Measurements from ENCODE around the gene GPR146. TPM values are rescaled to one million over a fixed set of nuclear protein-coding genes. Genes with fewer than 3 reads are reported as not detected.
A peak's percentile ranks its signal among the peaks of the same experiment; 100 is the strongest.
"Not testable (repeated sequence)": the region's sequence is repeated elsewhere in the genome, so short reads cannot be mapped to it uniquely, and the experiment has no call there.

Gene GPR146, protein sequence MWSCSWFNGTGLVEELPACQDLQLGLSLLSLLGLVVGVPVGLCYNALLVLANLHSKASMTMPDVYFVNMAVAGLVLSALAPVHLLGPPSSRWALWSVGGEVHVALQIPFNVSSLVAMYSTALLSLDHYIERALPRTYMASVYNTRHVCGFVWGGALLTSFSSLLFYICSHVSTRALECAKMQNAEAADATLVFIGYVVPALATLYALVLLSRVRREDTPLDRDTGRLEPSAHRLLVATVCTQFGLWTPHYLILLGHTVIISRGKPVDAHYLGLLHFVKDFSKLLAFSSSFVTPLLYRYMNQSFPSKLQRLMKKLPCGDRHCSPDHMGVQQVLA
- total RNA-seq = 1 to 10 TPM in 7 of 8 experiments, under 1 TPM in 1; 1.00 to 4.6 (median 1.4) TPM

DNA sequence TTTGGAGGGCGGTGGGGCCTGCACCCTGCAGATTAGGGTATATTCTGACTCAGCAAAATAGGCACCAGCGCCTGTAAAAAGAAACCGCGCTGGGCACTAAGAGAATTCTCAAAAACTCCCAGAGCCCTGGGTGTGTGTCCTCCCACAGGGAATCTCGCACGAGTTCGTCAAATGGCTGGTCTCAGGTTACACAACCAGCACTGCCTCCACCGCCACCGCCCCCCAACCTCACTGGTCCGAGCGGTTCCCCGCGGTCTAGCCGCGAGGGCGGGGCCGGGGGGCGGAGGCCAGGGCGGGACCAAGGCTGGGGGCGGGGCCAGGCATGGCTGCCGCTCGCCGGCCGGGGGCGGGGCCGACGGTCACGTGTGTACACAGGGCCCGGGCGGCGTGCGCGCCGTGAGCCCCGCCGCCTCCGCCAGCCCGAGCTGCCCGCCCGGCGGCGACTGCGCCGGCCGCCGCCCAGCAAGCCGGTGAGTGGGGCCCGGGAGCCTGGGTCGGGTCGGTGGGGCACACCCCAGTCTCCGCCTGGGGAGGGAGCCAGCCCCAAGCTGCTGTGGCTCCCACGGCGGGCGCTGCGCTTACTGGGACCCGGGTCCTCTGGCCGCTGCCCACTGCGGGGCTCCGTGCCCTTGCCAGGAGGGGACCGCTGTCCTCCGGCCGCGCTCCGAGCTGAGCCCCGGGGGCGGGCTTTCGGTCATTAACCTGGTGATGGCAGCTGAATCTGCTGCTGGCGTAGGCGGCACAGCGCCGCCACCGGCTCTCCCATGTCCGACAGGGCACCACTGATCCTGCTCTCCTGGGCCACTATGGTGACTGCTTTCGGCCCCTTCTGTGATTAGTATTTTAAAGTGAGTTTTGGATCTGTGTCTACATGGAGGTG is at the start of gene GPR146:
TSS of gene GPR146 (plus strand) at position 358 of the 880 bp plus-strand sequence. CDS start 12,970 bp downstream, outside the sequence.
- Histone ChIP-seq H3K4me1 (replicated peaks in 1 of 2) (peaks cover 32 to 45% of the 10 kb centered on the region in 2 donors), H3K4me3 (peak within 1 kb of the TSS; percentile 36 to 67 (median 44)), H3K27ac (peak within 1 kb of the TSS in 1 of 2 donors; percentile 70)
- peak; percentile 84 to 96 (median 88) for ATAC-seq (replicated peaks in 6 of 8)
- in situ Hi-C loops (cut with MboI; ENCODE audit: low pct_unique_long_range_greater_than_20kb in 2 of 9, low sequenced_read_pairs in 9 of 9, unreplicated experiment in 9 of 9) = no loop called here
- 0 to 20% (median 8%) methylated on average over 1 to 6 of the region's 74 CpGs; no CpG with 5 or more reads in 5 of the 10 experiments for WGBS, 10 experiments

DNA sequence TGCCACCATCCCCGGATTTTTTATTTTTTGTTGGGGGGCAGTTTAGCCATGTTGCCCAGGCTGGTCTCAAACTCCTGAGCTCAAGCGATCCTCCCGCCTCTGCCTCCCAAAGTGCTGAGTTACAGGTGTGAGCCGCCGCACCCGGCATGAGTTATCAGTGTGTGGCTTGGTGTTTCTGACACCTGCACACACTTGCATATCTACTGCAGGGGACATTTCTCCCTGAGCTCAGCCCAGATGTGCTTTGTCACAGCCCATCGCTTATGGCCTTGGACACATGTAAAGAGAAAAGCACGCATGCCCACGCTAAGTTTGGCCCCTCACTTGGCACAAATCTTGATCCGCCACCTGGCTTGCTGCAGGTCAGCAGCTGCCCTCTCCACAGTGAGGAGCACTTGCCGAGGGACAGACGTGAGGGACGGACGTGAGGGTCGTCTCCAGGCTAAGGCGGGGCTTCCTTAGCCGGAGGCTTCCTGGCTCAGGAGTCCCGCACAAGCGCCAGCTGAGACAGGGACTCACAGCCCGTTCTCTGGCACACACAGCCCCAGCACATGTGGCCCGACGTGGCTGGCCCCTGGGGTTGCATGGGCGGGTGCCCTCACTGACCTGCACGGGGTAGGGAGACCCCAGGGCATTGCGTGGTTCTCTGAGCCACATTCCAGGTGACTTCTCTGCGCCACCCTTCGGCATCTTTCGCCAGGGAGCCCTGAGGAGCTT is 49.6 kb upstream of the GPR146 start:
- in situ Hi-C loops (cut with MboI; ENCODE audit: low pct_unique_long_range_greater_than_20kb in 2 of 9, low sequenced_read_pairs in 9 of 9, unreplicated experiment in 9 of 9) = loop anchor here in 4 of 9 experiments (10.0 to 25.0 kb wide), 3 partner anchors 70 to 168 kb away; partner anchors contain the start of gene ZFAND2A (in 2 of the 4)
- no peak overlapping the region for H3K4me3 ChIP-seq
- no peak overlapping the region for H3K27ac ChIP-seq
- 40 to 100% (median 85%) methylated on average over 1 to 7 of the region's 28 CpGs; no CpG with 5 or more reads in 3 of the 10 experiments for WGBS, 10 experiments
- ATAC-seq (replicated peaks in 6 of 8) = no peak
- H3K4me1 ChIP-seq (replicated peaks in 1 of 2) = peaks cover 24 to 26% of the 10 kb centered on the region in 2 donors

- Histone ChIP-seq H3K4me1 (replicated peaks in 1 of 2) (peaks cover 27 to 31% of the 10 kb centered on the region in 2 donors), H3K4me3 (no peak overlapping the region), H3K27ac (no peak overlapping the region)
- ATAC-seq (replicated peaks in 6 of 8) = no peak
- in situ Hi-C loops (cut with MboI; ENCODE audit: low pct_unique_long_range_greater_than_20kb in 2 of 9, low sequenced_read_pairs in 9 of 9, unreplicated experiment in 9 of 9) = loop anchor here in 4 of 9 experiments (10.0 to 25.0 kb wide), 3 partner anchors 69 to 167 kb away; partner anchors contain the start of gene ZFAND2A (in 2 of the 4)
- WGBS, 10 experiments = 80 to 100% (median 85%) methylated on average over 1 to 8 of the region's 14 CpGs; no CpG with 5 or more reads in 6 of the 10 experiments
Observed at GRCh38 chr7:995571-995970, 48.8 kb upstream of the GPR146 start.

GRCh38 chr7:996079-996872 is 48.1 kb upstream of the GPR146 start:
- no peak overlapping the region for H3K4me3 ChIP-seq
- ATAC-seq (replicated peaks in 6 of 8) = no peak
- in situ Hi-C loops (cut with MboI; ENCODE audit: low pct_unique_long_range_greater_than_20kb in 2 of 9, low sequenced_read_pairs in 9 of 9, unreplicated experiment in 9 of 9) = loop anchor here in 4 of 9 experiments (10.0 to 25.0 kb wide), 3 partner anchors 69 to 166 kb away; partner anchors contain the start of gene ZFAND2A (in 2 of the 4)
- 80 to 100% (median 97%) methylated on average over 1 to 5 of the region's 38 CpGs; no CpG with 5 or more reads in 5 of the 10 experiments for WGBS, 10 experiments
- H3K27ac ChIP-seq = no peak overlapping the region
- peaks cover 33 to 37% of the 10 kb centered on the region in 2 donors for H3K4me1 ChIP-seq (replicated peaks in 1 of 2)

GRCh38 chr7:997404-998395 is 46.6 kb upstream of the GPR146 start:
- in situ Hi-C loops (cut with MboI; ENCODE audit: low pct_unique_long_range_greater_than_20kb in 2 of 9, low sequenced_read_pairs in 9 of 9, unreplicated experiment in 9 of 9) = loop anchor here in 4 of 9 experiments (10.0 to 25.0 kb wide), 3 partner anchors 67 to 165 kb away; partner anchors contain the start of gene ZFAND2A (in 2 of the 4)
- Histone ChIP-seq H3K4me3 (no peak overlapping the region), H3K27ac (peak overlapping the region; percentile 1 to 70), H3K4me1 (replicated peaks in 1 of 2) (peaks cover 33 to 37% of the 10 kb centered on the region in 2 donors)
- WGBS, 10 experiments = 19 to 88% (median 60%) methylated on average over 1 to 12 of the region's 45 CpGs; no CpG with 5 or more reads in 2 of the 10 experiments
- peak in 5 of 8 experiments; percentile 21 to 78 (median 75) for ATAC-seq (replicated peaks in 6 of 8)

- H3K4me3 ChIP-seq = no peak overlapping the region
- H3K27ac ChIP-seq = no peak overlapping the region
- WGBS, 10 experiments = 40 to 100% (median 81%) methylated on average over 1 to 13 of the region's 28 CpGs
- in situ Hi-C loops (cut with MboI; ENCODE audit: low pct_unique_long_range_greater_than_20kb in 2 of 9, low sequenced_read_pairs in 9 of 9, unreplicated experiment in 9 of 9) = loop anchor here in 4 of 9 experiments (10.0 to 25.0 kb wide), 3 partner anchors 65 to 163 kb away; partner anchors contain the start of gene ZFAND2A (in 2 of the 4)
- peak in 2 of 8 experiments; percentile 13 to 51 for ATAC-seq (replicated peaks in 6 of 8)
- H3K4me1 ChIP-seq (replicated peaks in 1 of 2) = peaks cover 26 to 30% of the 10 kb centered on the region in 2 donors
Observed at GRCh38 chr7:999149-999879, 45.0 kb upstream of the GPR146 start.

DNA sequence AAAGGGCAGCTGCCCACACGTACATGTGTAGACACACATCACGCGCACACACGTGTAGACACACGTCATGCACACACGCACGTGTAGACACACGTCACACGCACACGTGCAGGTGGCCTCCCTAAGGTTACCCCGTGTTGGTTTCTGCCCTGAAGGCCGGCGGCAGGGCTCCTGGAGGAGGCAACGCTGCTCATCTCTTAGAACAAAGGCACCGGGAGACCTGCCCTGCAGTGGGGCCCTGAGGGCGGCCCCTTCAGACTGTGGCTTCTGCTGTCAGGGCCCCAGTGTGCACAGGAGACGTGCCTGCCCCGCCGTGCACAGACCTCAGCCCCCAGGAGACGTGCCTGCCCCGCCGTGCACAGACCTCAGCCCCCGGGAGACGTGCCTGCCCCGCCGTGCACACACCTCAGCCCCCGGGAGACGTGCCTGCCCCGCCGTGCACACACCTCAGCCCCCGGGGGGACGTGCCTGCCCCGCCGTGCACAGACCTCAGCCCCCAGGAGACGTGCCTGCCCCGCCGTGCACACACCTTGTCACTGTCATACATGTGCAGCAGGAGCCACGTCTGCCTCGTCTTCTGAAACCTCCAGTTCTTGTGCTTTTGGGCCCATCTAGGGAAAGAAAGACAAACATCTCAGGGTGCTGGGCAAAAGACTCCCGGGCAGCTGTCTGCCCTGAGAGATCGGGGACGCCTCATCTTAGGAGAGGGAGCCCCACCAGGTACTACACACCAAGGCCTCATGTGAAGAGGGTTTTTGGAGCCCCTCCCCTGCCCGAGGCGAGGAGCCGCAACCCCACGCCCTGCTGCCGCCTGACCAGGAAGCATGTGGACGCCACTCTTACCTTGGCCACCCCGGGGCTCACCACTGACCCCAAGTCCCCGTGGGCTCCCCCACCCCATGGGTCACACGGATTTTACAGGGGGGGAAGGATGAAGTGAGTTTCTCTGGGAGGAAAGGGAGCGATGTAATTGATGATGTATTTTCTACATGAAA is 44.1 kb upstream of the GPR146 start:
- Histone ChIP-seq H3K27ac (peak overlapping the region in 1 of 2 donors; percentile 2), H3K4me1 (replicated peaks in 1 of 2) (peaks cover 26 to 30% of the 10 kb centered on the region in 2 donors), H3K4me3 (no peak overlapping the region)
- 60 to 94% (median 73%) methylated on average over 1 to 14 of the region's 52 CpGs; no CpG with 5 or more reads in 6 of the 10 experiments for WGBS, 10 experiments
- in situ Hi-C loops (cut with MboI; ENCODE audit: low pct_unique_long_range_greater_than_20kb in 2 of 9, low sequenced_read_pairs in 9 of 9, unreplicated experiment in 9 of 9) = loop anchor here in 4 of 9 experiments (10.0 to 25.0 kb wide), 3 partner anchors 65 to 162 kb away; partner anchors contain the start of gene ZFAND2A (in 2 of the 4)
- peak in 2 of 8 experiments; percentile 5 to 15 for ATAC-seq (replicated peaks in 6 of 8)

DNA sequence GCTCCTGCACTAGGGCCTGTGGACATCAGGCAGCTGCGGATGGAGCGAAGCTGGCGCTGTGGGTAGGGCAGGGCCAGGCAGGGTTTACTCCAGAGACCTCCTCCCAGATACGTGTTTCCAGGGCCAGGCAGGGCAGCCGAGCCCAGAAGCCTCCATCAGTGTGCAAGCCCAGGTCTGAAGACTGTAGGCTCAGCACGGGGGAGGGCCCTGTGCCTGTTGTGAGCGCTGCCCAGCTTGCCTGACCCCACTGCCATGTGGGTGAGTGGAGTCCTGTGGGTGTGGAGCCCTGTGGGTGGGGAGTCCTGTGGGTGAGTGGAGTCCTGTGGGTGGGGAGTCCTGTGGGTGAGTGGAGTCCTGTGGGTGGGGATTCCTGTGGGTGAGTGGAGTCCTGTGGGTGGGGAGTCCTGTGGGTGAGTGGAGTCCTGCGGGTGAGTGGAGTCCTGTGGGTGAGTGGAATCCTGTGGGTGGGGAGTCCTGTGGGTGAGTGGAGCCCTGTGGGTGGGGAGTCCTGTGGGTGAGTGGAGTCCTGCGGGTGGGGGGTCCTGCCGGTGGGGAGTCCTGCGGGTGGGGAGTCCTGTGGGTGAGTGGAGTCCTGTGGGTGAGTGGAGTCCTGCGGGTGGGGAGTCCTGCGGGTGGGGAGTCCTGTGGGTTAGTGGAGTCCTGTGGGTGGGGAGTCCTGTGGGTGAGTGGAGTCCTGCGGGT is 43.1 kb upstream of the GPR146 start:
- in situ Hi-C loops (cut with MboI; ENCODE audit: low pct_unique_long_range_greater_than_20kb in 2 of 9, low sequenced_read_pairs in 9 of 9, unreplicated experiment in 9 of 9); H3K4me3 ChIP-seq: not testable (repeated sequence)
- peak overlapping the region in 1 of 2 donors; percentile 2 for H3K27ac ChIP-seq
- peak in 6 of 8 experiments; percentile 20 to 75 (median 32) for ATAC-seq (replicated peaks in 6 of 8)
- H3K4me1 ChIP-seq (replicated peaks in 1 of 2) = peaks cover 26 to 30% of the 10 kb centered on the region in 2 donors
- no CpG with 5 or more reads among the region's 14 CpGs for WGBS, 10 experiments

DNA sequence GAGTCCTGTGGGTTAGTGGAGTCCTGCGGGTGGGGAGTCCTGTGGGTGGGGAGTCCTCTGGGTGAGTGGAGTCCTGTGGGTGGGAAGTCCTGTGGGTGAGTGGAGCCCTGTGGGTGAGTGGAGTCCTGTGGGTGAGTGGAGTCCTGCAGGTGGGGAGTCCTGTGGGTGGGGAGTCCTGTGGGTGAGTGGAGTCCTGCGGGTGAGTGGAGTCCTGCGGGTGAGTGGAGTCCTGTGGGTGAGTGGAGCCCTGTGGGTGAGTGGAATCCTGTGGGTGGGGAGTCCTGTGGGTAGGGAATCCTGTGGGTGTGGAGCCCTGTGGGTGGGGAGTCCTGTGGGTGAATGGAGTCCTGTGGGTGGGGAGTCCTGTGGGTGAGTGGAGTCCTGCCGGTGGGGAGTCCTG is 42.3 kb upstream of the GPR146 start:
- H3K27ac ChIP-seq; in situ Hi-C loops (cut with MboI; ENCODE audit: low pct_unique_long_range_greater_than_20kb in 2 of 9, low sequenced_read_pairs in 9 of 9, unreplicated experiment in 9 of 9); ATAC-seq (replicated peaks in 6 of 8); H3K4me3 ChIP-seq: not testable (repeated sequence)
- H3K4me1 ChIP-seq (replicated peaks in 1 of 2) = peaks cover 22 to 23% of the 10 kb centered on the region in 2 donors
- no CpG with 5 or more reads among the region's 4 CpGs for WGBS, 10 experiments
